ENCODE measurements around the gene DERA.

DERA gene

DNA sequence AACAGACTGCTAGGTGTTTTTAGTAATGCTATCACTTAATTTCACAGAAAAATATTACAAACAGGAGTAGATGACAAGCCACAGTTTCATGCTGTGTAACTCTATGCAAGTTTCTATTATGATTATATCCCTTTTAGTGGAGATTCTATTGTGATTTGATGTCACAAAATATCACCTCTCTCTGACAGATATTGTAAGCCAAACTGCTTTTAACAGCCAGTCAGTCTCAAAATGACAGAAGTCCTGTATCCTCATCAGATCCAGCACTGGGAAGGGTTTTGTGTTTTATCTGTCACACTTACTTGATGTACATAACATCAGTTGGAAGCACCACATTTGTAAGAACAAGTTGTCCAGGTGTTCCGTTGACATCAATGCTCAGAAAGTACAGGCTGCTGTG, 164.8 kb downstream of the DERA start:
- DNase-seq (ENCODE audit: low read depth) = no peak

DNA sequence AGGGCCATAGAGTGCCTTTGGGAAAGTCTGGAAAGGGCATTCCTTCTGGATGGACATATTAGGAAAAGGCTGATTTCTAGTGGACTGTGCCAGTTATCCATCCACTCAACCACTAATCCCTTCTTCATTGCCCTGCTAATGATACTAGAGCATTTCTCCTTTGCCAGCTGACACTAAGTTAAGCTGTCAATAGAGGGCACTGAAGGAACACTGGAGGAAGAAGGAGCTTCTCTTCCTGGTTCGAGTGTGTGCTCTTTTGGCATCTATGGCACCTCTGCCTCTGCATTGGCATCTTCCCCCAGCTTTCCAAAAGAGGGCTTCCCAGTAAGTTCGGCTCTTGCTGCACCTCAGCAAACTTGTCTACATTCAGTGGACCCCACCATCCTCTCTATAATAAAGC, 165.4 kb downstream of the DERA start:
- DNase-seq (ENCODE audit: low read depth) = no peak

DNA sequence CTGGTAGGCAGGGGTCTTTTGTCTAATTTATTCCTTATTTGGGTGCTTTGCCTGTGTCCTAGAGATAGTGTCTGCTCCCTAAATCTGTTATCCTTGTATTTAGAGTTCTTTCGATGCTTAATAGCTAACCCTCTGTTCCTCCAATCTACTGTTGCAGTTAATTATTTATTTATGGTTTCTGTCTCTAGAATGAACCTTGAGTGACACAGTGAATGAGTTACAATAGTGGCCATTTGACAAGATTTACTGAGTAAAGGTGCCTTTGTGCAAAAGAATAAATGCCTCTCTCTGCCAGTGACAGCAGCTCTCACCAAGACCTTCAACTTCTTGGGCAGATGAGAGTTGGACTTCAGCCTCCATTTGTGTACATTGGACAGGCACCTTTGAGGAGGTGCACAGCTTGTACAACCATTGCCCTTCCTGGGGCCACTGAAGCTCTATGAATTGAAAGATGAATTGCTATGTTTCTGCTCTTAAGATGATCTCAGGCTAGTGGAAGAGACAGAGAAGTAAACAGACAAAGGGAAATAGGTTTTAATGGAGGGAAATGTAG, 165.9 kb downstream of the DERA start:
- DNase-seq (ENCODE audit: low read depth) = no peak

DNA sequence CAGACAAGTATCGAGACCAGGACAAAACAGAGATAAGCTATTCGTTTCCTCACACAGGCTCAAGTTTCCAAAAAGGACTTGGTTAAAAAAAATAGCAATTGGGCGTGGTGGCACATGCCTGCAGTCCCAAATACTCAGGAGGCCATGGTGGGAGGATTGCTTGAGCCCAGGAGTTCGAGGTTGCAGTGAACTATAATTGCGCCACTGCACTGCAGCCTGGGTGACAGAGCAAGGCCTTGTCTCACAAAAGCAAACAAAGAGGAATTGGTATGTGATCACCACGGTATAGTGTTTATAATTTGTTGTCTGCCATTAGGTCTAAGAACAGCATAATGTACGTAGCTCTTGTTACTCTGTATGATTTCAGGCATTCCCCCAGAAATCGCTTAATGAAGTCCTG, 175.3 kb downstream of the DERA start:
- DNase-seq (ENCODE audit: low read depth) = no peak

DNA sequence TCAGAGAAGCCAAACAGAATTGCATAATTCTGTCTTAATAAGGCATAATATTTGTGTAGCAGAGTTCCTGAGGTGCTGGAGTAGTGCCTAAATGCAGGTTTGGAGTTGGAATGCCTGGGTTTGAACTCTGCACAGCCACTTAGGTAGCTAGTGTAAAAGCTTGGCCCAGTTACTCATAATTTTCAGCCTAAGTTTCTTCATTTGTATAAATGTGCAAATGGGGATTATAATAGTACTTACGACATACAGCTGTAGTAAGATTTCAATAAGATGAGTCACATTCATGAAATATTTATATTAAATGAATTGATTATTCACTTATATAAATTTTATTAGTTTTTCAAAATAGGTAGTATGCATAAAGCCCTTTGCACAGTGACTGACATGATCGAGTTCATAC, 175.8 kb downstream of the DERA start:
- no peak for DNase-seq (ENCODE audit: low read depth)
